ENCODE data around the gene FAM200B. TPM values are rescaled to one million over a fixed set of nuclear protein-coding genes. Genes with fewer than 3 reads are reported as not detected.

Gene FAM200B
- total and polyA plus RNA-seq, 2 of the 4 experiments (the other 2 are of a cell fraction): 16.7 to 18.5 TPM

DNA sequence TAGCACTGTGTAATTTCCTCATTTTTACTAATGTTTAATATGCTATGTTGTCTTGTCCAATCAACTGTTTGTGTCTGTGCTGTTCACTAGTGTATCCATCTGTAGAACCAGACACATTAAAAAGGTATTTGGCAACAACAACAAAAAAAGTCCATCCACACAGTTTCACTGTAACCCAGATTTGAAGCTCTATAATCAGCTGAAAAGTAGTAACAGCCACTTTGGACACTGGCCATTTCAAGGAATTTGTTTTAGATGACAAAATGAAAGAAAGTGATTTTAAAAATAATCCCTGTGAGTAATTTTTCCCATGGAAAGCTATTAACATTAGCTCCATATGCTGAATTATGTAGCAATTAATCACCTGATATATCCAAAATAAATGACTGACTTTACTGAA lies 24.3 kb upstream of the FAM200B start:
- in situ Hi-C loops (cut with MboI; ENCODE audit: low sequenced_read_pairs) (no loop called here), intact Hi-C loops (cut with micrococcal nuclease) (no loop called here)
- no peak for ATAC-seq (ENCODE audit: low read depth)

More for the DNA sequence above, 24.3 kb upstream of the FAM200B start:
- CTCF ChIA-PET: interaction anchor here (1.6 kb wide), 1 partner anchor 23 kb away, joined by 3 read pairs; no protein-coding TSS in a partner anchor
- Histone ChIP-seq H3K9me3 (ENCODE audit: control insufficient read depth, insufficient read depth, low read length) (no peaks in the 10 kb centered on the region), H3K9ac (ENCODE audit: low read depth, low read length) (no peak overlapping the region), H2AK5ac (ENCODE audit: low read depth, low read length) (no peak overlapping the region), H3K56ac (ENCODE audit: extremely low read depth, insufficient read depth, low read length) (no peak overlapping the region), H2BK20ac (ENCODE audit: low read depth, low read length) (no peak overlapping the region), H3K4me1 (ENCODE audit: control insufficient read depth, insufficient read depth, low read length) (peaks cover 17% of the 10 kb centered on the region), H3K23ac (ENCODE audit: low read depth, low read length) (no peak overlapping the region; the same call in 1 of the 2 replicates), H3K4ac (ENCODE audit: low read depth, low read length) (no peak overlapping the region), H4K5ac (ENCODE audit: low read depth, low read length) (no peak overlapping the region), H3K18ac (ENCODE audit: low read depth, low read length) (no peak overlapping the region), H4K91ac (ENCODE audit: insufficient read depth, low read depth, low read length) (no peak overlapping the region), H4K20me1 (ENCODE audit: insufficient read depth, low read length) (peaks cover 7% of the 10 kb centered on the region; the same call in 1 of the 2 replicates), H2BK15ac (ENCODE audit: low read depth, low read length) (no peak overlapping the region), H2AK9ac (replicated peaks; ENCODE audit: low read depth, low read length, poor library complexity) (no peak overlapping the region), H3K79me1 (ENCODE audit: low read depth in 1 of 2, low read length in 2 of 2) (peaks cover 7 to 24% of the 10 kb centered on the region in 2 experiments; a peak in 3 of 4 replicates), H3K4me2 (ENCODE audit: low read depth, low read length) (peak overlapping the region; percentile 45), H2BK5ac (ENCODE audit: low read depth, low read length, poor library complexity, severe bottlenecking) (peak overlapping the region; percentile 48), H4K8ac (ENCODE audit: low read depth in 2 of 2, low read length in 2 of 2) (no peak overlapping the region), H3K27ac (ENCODE audit: insufficient read depth, low read length) (no peak overlapping the region), H3K36me3 (ENCODE audit: control insufficient read depth, insufficient read depth, low read length) (no peaks in the 10 kb centered on the region), H2AFZ (replicated peaks; ENCODE audit: low read length, poor library complexity) (no peak overlapping the region), H3K14ac (replicated peaks; ENCODE audit: low read depth, low read length) (no peak overlapping the region), H2BK120ac (ENCODE audit: low read depth, low read length) (no peak overlapping the region), H3K27me3 (ENCODE audit: control insufficient read depth, insufficient read depth, low read length) (no peaks in the 10 kb centered on the region), H3K9me1 (ENCODE audit: insufficient read depth, low read length) (no peaks in the 10 kb centered on the region), H3K4me3 (ENCODE audit: insufficient read depth, low read depth, low read length) (no peak overlapping the region)
- no peak for TF ChIP-seq NFE2L2 (IDR thresholded peaks at IDR 0.05; ENCODE audit: low read depth, low read length)
- no peak for TF ChIP-seq POLR2A (IDR thresholded peaks at IDR 0.05; ENCODE audit: low read depth, low read length)
- no peak for TF ChIP-seq CHD1 (IDR thresholded peaks at IDR 0.05; ENCODE audit: low read depth, low read length)
- TF ChIP-seq SMC3 (IDR thresholded peaks at IDR 0.05; ENCODE audit: low read depth, low read length): no peak
- TF ChIP-seq CEBPB (IDR thresholded peaks at IDR 0.05; ENCODE audit: low read depth, low read length): no peak
- no peak for TF ChIP-seq BHLHE40 (IDR thresholded peaks at IDR 0.05; ENCODE audit: low read depth, low read length)
- TF ChIP-seq MXI1 (IDR thresholded peaks at IDR 0.05; ENCODE audit: borderline replicate concordance, low read depth, low read length): no peak
- TF ChIP-seq MAFK (IDR thresholded peaks at IDR 0.05; ENCODE audit: low read depth, low read length): no peak
- TF ChIP-seq RCOR1 (IDR thresholded peaks at IDR 0.05; ENCODE audit: insufficient replicate concordance, low read length): no peak
- TF ChIP-seq ELK1 (IDR thresholded peaks at IDR 0.05; ENCODE audit: borderline replicate concordance, low read depth, low read length): no peak
- TF ChIP-seq RAD21 (IDR thresholded peaks at IDR 0.05; ENCODE audit: low read length): no peak
- TF ChIP-seq RFX5 (IDR thresholded peaks at IDR 0.05; ENCODE audit: low read depth, low read length): no peak
- no peak for TF ChIP-seq CTCF (conservative IDR thresholded peaks at IDR 0.05; ENCODE audit: low read depth, low read length)
- no peak for TF ChIP-seq USF2 (IDR thresholded peaks at IDR 0.05; ENCODE audit: low read depth, low read length)
- no peak for TF ChIP-seq FOS (IDR thresholded peaks at IDR 0.05; ENCODE audit: low read depth, low read length)
- no peak for TF ChIP-seq MAZ (IDR thresholded peaks at IDR 0.05; ENCODE audit: borderline replicate concordance, low read depth, low read length)
- BruUV-seq (replicated peaks): no TSS peak
- POLR2A ChIA-PET (ENCODE audit: unreplicated experiment): no interaction called here
- DNase-seq: no peak
- dilution Hi-C loops (cut with HindIII; ENCODE audit: low sequenced_read_pairs, unreplicated experiment): no loop called here

All from IMR-90 (cell line).